22Rv1 (cell line): ENCODE results near the gene GAS2L2.

Experiments
- CTCF ChIP-seq: fragments of 450-650 bp; IDR thresholded peaks from 2 replicates; pipeline ENCODE4 v1.5.1; 2017; ENCODE audit warnings: mild to moderate bottlenecking
- ZFX ChIP-seq: fragments of 450-650 bp; IDR thresholded peaks from 2 replicates; pipeline ENCODE4 v1.6.1; 2017; ENCODE audit warnings: antibody characterized with exemption, borderline replicate concordance

GRCh38 chr17:35726127-35726952 lies 26.7 kb downstream of the GAS2L2 start:
- TF ChIP-seq CTCF (no peak), ZFX (no peak)
